Thyroid gland (tissue), 4 donors: ENCODE data around the gene CCDC179.

ENCODE experiments used
- CTCF ChIP-seq, 6 experiments: fragments of 200-600 bp in 3 of 6; fragments of 450-650 bp in 3 of 6; sonication (generic) in 3 of 6; IDR thresholded peaks; one replicate each; pipeline ENCODE4 v1.5.1; 2016 to 2019; ENCODE audit warnings: antibody characterized with exemption in 6 of 6, mild to moderate bottlenecking in 2 of 6, inconsistent platforms in 1 of 6, moderate library complexity in 1 of 6
- POLR2A ChIP-seq, 2 donors: fragments of 450-650 bp; IDR thresholded peaks; one replicate each; pipeline ENCODE4 v1.6.1; 2017; ENCODE audit warnings: antibody characterized with exemption in 2 of 2, mild to moderate bottlenecking in 2 of 2, moderate library complexity in 1 of 2

- TF ChIP-seq POLR2A (IDR thresholded peaks at IDR 0.05) (no peak), CTCF (IDR thresholded peaks at IDR 0.05) (no peak)
Observed at GRCh38 chr11:22884217-22884616, 23.9 kb upstream of the CCDC179 start.
